Measurements from ENCODE around the gene MAD1L1.

DNA sequence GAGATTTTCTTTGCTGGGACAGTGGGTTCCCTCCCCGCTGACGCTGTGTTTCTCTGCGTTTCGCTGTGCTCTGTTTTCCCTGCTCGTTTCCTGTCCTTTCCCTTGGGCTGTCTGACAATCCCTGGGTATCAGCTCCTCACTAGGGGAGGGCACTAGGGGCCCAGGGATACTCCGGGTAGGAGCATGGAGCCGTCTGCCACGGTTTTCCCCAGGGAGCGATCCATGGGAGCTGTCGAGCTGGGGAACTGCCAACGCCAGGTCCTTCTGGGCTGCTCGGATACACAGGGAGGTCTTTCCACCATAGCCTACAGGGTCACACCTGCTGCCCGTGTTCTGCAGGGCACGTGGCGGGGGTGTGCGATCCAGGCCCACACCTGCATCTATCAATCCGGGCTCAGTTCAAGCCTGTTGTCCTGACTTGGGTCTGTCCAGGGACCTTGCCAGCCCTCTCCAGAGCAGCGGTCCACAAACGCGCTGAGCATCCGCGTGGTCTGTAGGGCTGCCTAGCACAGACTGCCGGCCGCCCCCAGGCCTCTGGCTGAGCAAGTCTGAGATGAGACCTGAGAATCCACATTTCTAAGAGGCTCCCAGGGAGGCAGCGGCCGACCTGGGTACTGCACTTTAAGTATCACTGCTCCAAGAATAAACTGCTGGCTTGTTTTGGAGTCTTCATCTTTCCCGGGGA is 299.5 kb downstream of the MAD1L1 start:
- no peak for TF ChIP-seq POLR2A (IDR thresholded peaks at IDR 0.05)
- TF ChIP-seq, protein P1, sequence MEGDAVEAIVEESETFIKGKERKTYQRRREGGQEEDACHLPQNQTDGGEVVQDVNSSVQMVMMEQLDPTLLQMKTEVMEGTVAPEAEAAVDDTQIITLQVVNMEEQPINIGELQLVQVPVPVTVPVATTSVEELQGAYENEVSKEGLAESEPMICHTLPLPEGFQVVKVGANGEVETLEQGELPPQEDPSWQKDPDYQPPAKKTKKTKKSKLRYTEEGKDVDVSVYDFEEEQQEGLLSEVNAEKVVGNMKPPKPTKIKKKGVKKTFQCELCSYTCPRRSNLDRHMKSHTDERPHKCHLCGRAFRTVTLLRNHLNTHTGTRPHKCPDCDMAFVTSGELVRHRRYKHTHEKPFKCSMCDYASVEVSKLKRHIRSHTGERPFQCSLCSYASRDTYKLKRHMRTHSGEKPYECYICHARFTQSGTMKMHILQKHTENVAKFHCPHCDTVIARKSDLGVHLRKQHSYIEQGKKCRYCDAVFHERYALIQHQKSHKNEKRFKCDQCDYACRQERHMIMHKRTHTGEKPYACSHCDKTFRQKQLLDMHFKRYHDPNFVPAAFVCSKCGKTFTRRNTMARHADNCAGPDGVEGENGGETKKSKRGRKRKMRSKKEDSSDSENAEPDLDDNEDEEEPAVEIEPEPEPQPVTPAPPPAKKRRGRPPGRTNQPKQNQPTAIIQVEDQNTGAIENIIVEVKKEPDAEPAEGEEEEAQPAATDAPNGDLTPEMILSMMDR (IDR thresholded peaks at IDR 0.05), result no peak
